ENCODE results near the gene CYTL1.
"Not testable (repeated sequence)": the region's sequence is repeated elsewhere in the genome, so short reads cannot be mapped to it uniquely, and the experiment has no call there.

The CYTL1 gene

DNA sequence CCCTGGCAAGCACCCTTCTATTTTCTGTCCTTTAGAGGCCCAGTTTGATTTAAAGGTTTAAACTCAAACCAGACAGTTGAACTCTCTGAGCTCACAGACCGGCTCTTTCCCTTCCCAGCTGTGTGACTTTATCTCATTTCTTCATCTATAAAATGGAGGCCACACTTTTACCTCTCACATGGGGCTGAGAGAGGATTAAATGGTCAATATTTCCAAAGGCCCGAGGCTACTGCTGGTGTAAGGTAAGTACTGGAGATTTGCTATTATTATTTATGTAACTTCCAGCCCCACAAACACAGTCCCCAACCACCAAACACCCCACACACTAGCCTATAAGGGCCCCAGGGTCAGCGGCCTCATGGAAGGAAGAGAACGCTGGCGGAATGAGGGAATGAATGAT, 13.6 kb upstream of the CYTL1 start:
- no peak for DNase-seq

DNA sequence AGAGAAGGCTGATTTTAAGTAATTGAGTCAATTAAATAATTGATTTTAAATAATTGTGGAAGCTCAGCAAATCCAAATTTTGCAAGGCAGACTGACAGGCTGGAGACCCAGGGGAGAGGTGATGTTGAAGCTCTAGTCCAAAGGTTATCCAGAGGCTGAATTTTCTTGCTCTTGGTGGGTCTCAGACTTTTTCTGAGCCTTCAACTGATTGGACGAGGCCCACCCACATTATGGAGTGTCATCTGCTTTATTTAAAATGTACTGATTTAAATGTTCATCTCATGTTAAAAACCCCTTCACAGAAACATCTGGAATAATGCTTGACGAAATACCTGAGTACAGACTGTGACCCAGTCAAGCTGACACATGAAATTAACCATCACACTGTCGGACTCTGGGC, 11.7 kb upstream of the CYTL1 start:
- DNase-seq, result no peak

DNA sequence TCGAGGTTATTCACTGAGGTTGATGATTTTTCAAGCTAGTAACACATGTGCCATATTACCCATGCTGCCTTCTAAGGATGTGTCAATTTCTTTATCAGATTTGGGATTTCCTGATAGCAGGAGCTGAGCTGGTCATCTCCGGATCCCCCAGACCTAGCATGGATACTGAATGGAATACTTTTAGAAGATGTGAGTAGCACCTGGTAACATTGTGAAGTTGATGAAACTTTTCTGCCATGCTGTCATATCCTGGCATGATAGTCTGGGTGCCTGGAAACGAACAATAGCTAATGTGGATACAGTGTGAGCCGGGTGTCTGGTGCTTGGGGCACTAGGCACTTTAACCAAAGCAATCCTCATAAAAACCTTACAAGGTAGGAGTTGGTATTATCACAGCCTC, 11.0 kb upstream of the CYTL1 start:
- no peak for DNase-seq

DNA sequence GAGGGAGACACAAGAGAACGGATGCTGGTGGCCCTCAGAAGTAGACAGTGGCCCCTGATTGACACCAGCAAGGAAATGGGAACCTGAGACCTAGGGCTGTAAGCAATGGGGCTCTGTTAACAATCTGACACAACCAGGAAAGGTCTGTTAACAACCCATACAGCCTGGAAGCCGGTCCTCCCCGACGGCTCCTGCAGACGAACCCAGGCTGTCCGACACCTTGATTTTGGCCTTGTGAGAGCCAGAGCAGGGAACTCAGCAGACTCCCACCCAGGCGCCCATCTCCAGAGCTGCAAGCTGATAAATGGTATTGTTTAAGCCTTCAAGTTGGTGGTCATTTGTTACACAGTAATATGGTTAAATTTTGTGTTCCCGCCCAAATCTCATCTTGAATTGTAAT, 10.2 kb upstream of the CYTL1 start:
- DNase-seq, result no peak

DNA sequence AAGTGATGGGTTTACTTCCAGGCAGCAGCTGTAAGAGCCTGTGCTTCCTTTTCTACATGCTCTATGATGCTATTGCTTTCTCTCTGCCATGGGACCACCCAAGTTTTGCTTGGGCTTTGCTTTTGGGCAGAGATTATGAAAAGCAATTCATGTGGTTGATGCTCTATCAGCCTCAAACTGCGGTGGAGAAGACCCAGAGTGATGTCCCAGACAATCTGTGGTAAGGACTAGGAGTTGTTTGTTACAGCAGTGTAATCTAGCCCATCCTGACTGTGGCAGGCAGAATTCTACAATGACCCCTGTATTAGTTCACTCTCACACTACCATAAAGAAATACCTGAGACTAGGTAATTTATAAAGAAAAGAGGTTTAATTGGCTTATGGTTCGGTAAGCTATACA, 9.2 kb upstream of the CYTL1 start:
- no peak for DNase-seq

DNA sequence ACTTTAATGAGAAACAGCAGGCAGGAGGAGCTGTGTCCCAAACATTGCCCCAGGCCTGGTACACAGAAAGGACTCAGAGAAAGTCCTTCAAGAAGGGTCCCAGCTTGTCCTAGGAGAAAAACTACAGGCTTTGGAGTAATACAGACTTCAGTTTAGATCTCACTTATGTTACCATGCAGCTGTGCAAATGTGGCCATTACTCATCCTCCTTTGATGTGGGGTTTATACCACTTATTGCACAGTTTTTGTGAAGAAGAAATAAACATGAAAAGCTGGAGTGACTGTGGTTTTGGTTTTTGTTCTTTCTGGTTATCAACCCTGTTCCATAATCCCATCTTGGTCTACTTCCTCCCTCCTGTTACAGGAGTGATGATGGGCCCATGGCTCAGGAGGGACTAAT, 8.1 kb upstream of the CYTL1 start:
- no peak for DNase-seq

DNA sequence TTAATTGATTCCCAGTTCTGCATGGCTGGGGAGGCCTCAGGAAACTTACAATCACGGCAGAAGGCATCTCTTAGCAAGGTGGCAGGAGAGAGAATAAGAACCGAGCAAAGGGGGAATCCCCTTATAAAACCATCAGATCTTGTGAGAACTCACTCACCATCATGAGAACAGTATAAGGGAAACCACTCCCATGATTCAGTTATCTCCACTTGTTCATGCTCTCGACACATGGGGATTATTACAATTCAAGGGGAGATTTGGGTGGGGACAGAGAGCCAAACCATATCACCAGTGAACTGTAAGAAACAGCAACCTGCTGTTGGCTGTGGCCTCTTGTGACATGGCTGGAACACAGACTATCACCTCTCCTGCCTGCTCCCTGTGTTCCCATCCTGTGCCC, 7.1 kb upstream of the CYTL1 start:
- no peak for DNase-seq

DNA sequence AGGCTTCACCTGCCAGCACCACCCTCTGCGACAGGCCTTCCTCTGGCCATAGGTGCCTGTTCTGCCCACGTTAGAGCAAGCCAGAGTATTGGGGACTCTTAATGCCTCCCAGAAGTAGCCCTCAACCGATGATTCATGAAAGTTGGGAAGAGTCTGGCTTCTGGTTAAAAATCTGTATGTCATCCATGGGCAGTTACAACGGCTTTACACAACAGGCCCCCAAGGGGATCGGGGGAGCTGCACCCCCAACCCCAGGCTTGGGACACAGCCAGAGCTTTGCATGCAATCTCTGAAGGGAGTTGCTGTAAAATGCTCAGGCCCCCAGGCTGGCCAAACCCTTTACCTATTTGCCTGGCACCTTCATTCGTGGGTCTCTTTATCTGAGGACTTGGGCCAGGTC, 5.4 kb upstream of the CYTL1 start:
- DNase-seq, result no peak

DNA sequence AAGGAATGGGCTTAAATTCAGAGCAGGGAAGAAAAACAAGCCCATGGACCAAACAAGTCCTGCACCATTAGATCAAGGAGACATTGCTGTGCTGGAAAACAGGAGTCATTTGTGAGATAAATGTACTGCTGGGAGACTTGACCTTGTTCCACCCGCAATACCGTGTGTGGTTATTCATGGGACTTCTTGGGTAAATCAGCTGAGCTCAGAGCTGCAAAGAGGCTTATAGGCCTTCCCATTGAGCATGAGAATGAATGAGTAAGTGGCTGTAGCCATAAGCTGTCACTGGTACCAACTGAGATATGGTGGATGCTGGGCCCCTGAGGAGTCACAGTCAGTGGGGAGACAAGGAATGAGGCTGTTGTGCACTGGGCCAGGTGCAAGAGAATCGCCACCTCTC, 2.3 kb upstream of the CYTL1 start:
- no peak for DNase-seq

DNA sequence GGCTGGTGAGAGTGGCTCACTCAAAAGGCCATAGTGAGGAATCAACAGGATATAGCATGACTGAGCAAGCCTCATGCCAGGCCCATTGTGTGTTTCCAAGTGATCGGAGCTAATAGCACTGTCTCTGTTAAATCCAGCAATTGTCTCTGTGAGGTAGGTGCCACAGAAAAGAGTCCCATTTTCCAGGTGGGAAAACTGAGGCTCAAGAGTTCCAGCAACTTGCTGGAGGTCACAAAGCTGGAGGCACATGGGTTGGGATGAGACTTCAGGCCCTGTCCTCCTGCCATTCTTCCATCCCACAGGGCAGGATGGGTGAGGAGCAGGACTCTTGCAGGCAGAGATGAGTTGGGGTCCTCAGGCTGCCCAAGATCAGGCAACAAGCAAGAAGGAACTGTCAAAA, 1.1 kb upstream of the CYTL1 start:
- no peak for DNase-seq

DNA sequence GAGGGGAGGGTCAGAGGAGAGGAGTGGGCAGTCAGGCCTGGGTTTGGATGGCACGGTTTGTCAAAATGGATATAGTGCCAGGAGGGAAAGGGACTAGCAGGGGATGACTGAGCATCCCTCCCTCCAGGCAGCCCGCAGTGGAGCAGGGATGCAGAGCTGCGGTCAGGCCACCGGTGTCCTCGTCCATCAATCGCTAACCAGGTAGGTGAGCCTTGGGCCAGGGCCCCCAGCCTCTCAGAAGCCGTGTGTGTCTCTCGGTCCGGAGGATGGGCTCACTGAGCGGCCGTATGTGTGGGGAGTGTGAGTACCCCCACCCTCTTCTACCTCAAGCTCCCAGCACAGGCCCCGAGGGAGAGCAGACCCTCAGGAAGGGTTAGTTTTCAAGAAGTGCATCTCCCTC, 538 bp upstream of the CYTL1 start:
- DNase-seq, result no peak

DNA sequence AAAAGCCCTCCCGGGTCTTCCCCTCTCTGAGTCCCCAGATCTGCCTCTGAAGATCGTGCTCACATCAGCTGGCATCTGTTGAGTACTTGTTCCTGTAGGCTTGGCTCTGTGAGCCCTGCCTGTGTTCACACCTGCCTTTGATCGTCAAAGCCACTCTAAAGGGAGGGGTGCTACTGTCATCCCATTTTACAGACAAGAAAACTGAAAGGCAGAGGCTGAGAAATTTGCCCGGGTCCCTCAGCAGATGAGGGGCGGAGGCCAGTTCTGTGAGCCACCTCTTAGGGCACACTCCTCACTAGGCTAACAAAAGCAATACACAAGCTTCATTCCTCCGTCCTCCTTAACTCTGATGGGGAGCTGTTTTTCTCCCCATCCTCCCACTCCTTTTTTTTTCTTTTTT, 655 bp downstream of the CYTL1 start:
- DNase-seq, result no peak

DNA sequence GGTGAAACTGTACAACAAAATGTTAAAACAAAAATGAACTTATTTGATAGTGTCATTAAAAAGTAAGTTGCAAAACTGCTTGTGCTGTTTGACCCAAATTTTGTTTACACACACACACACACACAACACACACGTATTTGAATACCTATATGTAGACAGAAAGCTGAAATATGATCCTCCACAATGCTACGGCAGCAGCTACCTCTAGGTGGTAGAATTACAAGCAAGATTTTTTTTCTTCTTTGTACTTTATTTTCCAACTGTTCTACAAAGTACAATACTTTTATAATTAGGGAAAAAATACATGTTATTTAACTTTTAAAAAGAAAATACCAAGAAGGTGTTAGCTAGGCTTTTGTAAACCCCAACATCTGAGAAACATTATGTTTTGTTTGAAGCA, 1.2 kb downstream of the CYTL1 start:
- DNase-seq, result no peak

DNA sequence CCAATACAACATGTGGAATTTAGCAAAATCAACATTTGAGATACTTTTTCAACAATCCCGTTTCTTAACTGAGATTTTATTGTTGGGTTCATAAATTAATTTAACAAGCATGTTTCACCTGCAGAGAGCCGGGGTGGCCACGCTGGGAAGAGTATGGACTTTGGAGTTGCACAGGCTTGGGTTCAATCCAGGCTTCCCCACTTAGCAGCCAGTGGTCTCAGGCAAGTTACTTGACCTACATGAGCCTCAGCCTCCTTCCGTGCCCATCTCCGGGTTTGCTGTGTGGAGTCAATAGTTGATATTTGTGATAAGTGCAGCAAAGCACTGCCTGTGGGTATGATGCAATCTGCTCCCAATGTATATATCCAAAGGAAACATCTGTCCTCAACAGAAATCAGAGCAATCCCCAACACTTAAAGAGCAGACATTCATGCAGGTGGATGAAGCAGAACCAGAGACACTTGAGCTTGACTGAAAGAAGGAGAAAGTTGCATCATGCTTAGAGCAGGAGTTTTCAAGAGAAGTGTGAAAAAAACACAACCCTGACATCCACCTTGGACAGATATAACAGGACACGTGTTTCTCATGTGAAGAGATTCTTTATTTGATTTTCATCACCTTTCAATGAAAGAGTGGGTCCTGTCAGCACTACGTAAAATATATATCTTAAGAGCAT, 5.1 kb downstream of the CYTL1 start:
- DNase-seq, result no peak

DNA sequence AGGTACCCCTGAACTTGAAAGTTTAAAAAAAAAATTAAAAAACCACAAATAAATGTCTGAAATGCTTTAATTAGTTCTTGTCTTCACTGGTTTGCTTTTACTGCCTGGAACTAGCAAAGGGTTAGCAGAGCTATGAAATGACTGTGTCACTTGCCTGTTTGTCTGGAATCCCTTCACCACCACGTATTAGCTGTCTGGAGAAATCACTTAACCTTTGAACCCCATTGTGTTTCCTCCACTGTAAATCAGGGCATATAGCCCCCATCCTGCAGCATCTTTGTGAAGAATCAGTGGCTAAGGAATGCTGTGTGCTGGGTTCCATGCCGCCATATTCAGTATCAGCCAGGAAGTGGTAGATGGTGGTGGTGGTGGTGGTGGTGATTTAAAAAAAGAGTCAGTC, 6.3 kb downstream of the CYTL1 start:
- no peak for DNase-seq

DNA sequence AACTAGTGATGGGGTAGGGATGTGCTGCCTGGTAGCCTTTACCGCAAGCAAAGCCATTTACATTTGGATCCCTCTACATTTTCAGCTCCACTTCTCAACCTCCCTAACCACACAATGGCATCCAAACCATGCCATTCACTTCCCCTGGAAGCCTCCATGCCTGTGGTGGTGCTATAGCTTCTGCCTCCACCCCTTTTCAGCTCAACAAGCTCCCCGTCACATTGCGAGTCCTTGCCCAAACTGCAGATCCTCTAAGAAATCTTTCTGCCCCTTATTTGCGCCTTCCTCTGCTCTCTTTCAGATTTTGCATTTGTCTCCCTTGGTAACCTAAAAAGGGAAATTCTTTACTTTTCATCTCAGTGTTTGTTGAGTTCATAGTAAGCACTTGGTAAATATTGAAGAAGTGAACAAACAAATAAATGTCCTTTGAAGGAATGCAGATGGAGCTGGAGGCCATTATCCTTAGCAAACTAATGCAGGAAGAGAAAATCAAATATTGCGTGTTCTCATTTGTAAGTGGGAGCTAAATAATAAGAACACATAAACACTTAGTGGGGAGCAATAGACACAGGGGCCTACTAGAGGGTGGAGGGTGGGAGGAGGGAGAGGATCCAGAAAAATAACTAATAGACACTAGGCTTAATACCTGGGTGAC, 6.9 kb downstream of the CYTL1 start:
- no peak for DNase-seq

DNA sequence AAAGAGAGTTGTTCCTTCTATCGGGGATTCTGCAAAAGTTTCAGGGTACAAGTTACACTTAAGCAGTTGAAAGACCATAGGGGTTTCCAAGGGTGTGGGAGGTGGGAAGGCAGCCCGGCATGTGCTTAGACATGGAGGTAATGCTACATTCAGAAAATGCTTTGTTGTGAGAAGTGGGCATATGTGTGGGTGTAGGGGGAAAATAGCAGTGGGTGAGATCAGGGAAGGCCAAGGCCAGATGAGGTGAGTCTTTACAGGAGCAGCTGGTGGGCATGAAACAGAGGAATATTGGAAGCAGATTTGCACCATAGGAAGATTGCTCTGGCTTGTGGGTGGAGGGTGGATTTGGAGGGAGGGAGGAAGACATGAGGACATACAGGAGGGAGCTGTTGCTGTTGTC, 8.3 kb downstream of the CYTL1 start:
- no peak for DNase-seq

DNA sequence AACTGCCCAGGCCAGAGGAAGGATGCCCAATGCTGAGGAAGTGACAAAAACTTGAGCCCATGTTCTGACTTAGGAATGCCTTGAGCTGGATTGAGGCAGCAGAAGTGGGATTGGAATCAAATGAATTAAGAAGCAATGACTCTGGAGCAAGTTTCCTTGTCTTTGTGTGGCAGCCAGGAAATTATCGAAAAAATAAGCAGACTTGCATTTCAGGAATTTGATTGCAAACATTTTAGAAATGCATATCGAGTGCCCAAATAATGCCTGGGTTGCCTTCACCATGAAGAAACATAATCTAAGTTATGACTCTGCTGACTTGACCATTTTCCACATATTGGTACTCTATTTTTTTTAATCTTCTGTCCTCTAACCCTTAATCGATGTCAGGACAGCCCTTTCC, 9.5 kb downstream of the CYTL1 start:
- no peak for DNase-seq

DNA sequence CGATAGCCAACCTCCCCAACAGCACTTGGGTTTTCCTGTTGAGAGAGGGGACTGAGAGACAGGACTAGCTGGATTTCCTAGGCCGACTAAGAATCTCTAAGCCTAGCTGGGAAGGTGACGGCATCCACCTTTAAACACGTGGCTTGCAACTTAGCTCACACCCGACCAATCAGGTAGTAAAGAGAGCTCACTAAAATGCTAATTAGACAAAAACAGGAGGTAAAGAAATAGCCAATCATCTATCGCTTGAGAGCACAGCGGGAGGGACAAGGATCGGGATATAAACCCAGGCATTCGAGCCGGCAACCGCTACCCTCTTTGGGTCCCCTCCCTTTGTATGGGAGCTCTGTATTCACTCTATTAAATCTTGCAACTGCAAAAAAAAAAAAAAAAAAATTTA, 12.3 kb downstream of the CYTL1 start:
- DNase-seq, result not testable (repeated sequence)

DNA sequence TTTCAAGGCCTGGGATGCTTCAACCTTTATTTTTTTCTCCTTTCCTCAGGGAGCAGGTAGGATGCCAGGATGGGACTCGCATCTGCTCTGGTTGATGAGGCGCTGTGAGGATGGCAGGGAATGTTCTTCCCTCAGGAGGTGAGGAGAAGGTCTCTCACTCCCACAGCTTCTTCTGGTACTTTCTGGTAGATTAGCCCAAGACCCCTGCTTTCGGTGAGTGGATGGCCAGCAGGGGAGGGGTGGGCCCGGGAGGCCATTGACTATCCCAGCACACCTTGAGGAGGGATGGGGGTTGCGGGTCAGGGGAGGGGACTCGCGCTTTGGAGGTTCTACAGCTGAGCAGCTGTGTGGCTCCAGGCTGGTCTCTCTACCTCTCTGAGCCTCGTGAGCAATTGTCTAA, 14.8 kb downstream of the CYTL1 start:
- no peak for DNase-seq

DNA sequence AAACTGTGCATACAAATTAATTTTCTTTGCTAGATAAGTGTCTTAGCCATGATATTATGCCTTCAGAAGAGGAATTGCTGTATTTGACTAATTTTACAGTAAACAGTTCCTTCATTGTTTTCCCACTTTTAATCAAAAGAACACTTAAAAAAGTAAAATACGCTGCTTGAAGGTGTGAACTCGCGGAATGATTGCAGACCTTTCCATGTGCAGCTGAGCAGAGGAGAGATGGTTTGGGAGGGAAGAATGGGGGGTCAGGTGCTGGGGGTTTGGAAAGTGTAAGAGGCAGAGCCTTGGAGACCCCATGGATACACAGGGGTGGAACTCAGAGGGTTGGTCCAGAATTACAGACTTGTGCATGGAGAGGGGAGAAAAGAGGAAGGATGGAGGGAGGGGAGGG, 15.3 kb downstream of the CYTL1 start:
- no peak for DNase-seq

DNA sequence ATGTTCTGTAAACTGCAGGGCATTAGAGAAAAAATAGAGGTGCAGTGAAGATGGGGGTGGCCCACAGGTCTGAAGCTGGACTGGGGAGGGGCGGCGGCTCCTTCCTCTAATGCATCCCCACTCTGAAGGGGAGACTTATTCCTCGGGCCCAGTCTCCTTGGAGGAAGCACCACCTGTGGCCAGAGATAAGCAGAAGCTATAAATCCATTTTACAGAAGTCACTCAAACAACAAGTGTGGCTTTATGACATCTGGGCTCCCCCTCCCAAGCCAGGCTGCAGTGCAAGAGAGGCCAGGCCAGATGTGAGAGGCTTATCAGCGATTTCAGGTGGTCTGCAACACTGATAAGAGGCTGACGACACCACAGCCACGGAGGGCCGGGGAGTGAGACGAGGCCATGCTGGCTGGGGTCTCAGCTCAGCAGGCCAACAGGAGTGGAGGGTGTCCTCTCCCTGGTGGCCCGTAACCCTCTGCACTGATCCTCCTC, 15.8 kb downstream of the CYTL1 start:
- DNase-seq, result no peak

DNA sequence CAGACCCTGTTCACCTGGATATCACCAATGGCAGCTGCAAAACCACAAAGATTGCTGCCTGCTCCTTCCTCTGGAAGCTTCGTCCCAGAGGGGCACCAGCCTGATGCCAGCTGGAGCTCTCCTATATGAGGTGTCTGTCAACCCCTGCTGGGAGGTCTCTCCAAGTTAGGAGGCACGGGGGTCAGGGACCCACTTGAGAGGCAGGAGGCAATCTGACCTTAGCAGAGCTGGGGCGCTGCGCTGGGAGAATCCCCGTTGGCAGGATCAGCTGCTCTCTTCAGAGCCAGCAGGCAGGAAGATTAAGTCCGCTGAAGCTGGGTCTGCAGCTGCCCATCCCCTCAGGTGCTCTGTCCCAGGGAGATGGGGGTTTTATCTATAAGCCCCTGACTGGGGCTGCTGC, 17.6 kb downstream of the CYTL1 start:
- not testable (repeated sequence) for DNase-seq

DNA sequence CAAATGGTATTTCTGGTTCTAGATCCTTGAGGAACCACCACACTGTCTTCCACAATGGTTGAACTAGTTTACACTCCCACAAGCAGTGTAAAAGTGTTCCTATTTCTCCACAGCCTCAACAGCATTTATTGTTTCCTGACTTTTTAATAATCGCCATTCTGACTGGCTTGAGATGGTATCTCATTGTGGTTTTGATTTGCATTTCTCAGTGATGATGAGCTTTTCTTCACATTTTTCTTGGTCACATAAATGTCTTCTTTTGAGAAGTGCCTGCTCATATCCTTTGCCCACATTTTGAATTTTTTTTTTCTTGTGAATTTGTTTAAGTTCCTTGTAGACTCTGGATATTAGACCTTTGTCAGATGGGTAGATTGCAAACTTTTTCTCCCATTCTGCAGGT, 22.3 kb downstream of the CYTL1 start:
- DNase-seq, result not testable (repeated sequence)

DNA sequence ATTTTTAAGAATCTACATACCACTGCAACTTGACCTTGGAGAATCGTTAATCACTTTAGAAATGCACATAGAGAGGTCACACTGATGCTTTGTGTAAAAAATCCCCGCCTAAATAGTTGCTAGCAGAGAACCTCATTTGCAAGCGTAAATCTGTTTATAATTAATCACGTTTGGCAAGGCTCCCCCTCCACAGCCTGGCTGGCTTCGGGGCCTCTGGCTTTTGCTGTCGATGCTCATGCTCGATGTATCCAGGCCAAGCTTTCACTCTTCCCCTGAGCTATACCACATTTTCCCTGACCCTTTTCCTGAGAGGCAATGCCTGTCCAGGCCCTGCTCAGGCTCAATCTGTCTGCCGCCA, 23.4 kb downstream of the CYTL1 start:
- DNase-seq, result no peak

All from SHP77 (cell line).